HuH-7 (cell line): ENCODE measurements around the gene TPP1.

ENCODE experiments used
- DNase-seq: peaks from one replicate; pipeline ENCODE4 v3.0.0; 2011; ENCODE audit warnings: low spot score

TPP1 gene

GRCh38 chr11:6619004-6619745, at the start of gene TPP1:
Gene TPP1 (minus strand): TSS chr11:6619422. CDS start chr11:6619400, 22 bp downstream.
- DNase-seq, result peak; percentile 98

GRCh38 chr11:6667733-6668374, 48.6 kb upstream of the TPP1 start:
- no peak for DNase-seq

GRCh38 chr11:6666302-6667183, 47.3 kb upstream of the TPP1 start:
- DNase-seq, result no peak

GRCh38 chr11:6664551-6664950, 45.3 kb upstream of the TPP1 start:
- DNase-seq, result no peak

- no peak for DNase-seq
These were observed 44.7 kb upstream of the TPP1 start for GRCh38 chr11:6663794-6664469.

GRCh38 chr11:6660712-6661111, 41.5 kb upstream of the TPP1 start:
- DNase-seq, result no peak

- no peak for DNase-seq
These were observed 39.4 kb upstream of the TPP1 start for GRCh38 chr11:6658647-6659046.

- DNase-seq, result no peak
These were observed 38.1 kb upstream of the TPP1 start for GRCh38 chr11:6657346-6657745.

- DNase-seq, result no peak
These were observed 37.7 kb upstream of the TPP1 start for GRCh38 chr11:6656936-6657335.

GRCh38 chr11:6656584-6656915, 37.3 kb upstream of the TPP1 start:
- DNase-seq, result no peak

GRCh38 chr11:6655790-6656583, 36.8 kb upstream of the TPP1 start, which contains the start of gene DCHS1:
Gene DCHS1 (minus strand): TSS chr11:6655809. CDS start chr11:6641613, 14,196 bp downstream.
- DNase-seq, result no peak

- DNase-seq, result no peak
These were observed 36.0 kb upstream of the TPP1 start for GRCh38 chr11:6655020-6655789.

- DNase-seq, result peak; percentile 56
These were observed 35.2 kb upstream of the TPP1 start for GRCh38 chr11:6654281-6655019.

GRCh38 chr11:6653656-6654055, 34.4 kb upstream of the TPP1 start:
- no peak for DNase-seq

- DNase-seq, result no peak
These were observed 33.9 kb upstream of the TPP1 start for GRCh38 chr11:6653097-6653496.

- DNase-seq, result no peak
These were observed 33.0 kb upstream of the TPP1 start for GRCh38 chr11:6652182-6652581.

- DNase-seq, result no peak
These were observed 31.8 kb upstream of the TPP1 start for GRCh38 chr11:6650980-6651379.

- no peak for DNase-seq
These were observed 30.9 kb upstream of the TPP1 start for GRCh38 chr11:6650104-6650503.

- DNase-seq, result no peak
These were observed 29.3 kb upstream of the TPP1 start for GRCh38 chr11:6648501-6648900.

GRCh38 chr11:6647836-6648235, 28.6 kb upstream of the TPP1 start:
- no peak for DNase-seq
